Uterus (tissue), 2 donors: ENCODE measurements around the gene PBX1.

ENCODE experiments used
- POLR2A ChIP-seq, 2 donors: fragments of 450-650 bp; IDR thresholded peaks; one replicate each; pipeline ENCODE4 v1.6.1; 2016; ENCODE audit warnings: antibody characterized with exemption in 2 of 2, mild to moderate bottlenecking in 1 of 2, moderate library complexity in 1 of 2
- TF ChIP-seq, protein P1 (sequence below), 4 experiments: fragments of 200-600 bp in 2 of 4; fragments of 450-650 bp in 2 of 4; sonication (generic) in 2 of 4; IDR thresholded peaks; one replicate each; pipeline ENCODE4 v1.5.1; 2016 to 2019; ENCODE audit warnings: antibody characterized with exemption in 4 of 4, mild to moderate bottlenecking in 2 of 4, moderate library complexity in 1 of 4

DNA sequence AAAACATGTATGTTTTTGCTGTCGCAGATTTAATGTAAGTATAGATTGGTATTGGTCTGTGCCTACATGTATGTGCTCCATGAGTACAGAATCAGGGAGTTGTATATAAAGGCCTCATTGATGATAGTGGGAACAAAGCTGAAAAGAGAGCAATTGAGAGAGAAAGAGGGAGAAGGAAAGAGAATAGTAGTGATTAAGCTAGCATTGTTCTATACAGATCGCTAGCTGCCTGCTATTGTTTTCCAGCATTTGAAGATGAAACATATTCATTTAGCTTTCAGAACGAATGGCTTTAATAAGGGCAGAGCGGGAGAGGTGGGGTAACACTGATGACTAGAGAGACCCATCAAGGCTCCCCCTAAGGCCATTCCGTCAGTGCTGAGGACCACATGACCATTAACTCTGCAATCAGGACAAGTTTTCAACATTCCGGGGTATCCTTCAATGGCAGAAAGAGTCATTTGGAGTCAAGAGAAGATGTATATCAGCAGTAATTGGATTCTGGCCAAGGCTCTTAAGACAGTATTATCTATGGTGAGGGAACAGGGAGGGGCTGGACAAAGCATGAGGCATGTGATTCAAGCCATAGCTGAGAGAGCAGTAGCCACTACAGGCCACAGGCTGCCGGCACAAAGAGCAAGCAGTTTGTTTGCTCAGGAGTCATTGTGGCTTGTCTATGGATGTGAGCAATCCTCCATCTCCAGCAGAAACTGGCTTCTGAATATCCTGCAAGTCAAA is 176.5 kb downstream of the PBX1 start:
- TF ChIP-seq, protein P1, sequence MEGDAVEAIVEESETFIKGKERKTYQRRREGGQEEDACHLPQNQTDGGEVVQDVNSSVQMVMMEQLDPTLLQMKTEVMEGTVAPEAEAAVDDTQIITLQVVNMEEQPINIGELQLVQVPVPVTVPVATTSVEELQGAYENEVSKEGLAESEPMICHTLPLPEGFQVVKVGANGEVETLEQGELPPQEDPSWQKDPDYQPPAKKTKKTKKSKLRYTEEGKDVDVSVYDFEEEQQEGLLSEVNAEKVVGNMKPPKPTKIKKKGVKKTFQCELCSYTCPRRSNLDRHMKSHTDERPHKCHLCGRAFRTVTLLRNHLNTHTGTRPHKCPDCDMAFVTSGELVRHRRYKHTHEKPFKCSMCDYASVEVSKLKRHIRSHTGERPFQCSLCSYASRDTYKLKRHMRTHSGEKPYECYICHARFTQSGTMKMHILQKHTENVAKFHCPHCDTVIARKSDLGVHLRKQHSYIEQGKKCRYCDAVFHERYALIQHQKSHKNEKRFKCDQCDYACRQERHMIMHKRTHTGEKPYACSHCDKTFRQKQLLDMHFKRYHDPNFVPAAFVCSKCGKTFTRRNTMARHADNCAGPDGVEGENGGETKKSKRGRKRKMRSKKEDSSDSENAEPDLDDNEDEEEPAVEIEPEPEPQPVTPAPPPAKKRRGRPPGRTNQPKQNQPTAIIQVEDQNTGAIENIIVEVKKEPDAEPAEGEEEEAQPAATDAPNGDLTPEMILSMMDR (IDR thresholded peaks at IDR 0.05), result no peak
- no peak for TF ChIP-seq POLR2A (IDR thresholded peaks at IDR 0.05)
